H1 (cell line): ENCODE measurements around the gene AIDA. TPM values are rescaled to one million over a fixed set of nuclear protein-coding genes. Genes with fewer than 3 reads are reported as not detected.

ENCODE experiments used
- CTCF ChIA-PET: fragments of 300-600 bp; sonication (Branson Sonifier 250); formaldehyde crosslinking; loops from one replicate; lab custom pipeline; 2021; ENCODE audit not compliant: partially characterized antibody; lab: Charles Lee
- POLR2A ChIA-PET: fragments of 300-600 bp; sonication (Branson Sonifier 250); formaldehyde crosslinking; loops from one replicate; lab custom pipeline; 2021; ENCODE audit warnings: inconsistent platforms; ENCODE audit not compliant: partially characterized antibody; lab: Charles Lee
- DNase-seq, 2 experiments: peaks; one replicate each; pipeline versions ENCODE4 v3.0.0 to v3.0.0-alpha.2; 2010 to 2022; ENCODE audit warnings: low spot score in 2 of 2, low read depth in 1 of 2, mixed read lengths in 1 of 2
- FAIRE-seq: peaks from 2 replicates; lab custom pipeline; 2011; peaks lifted over from hg19 to GRCh38; lab: Jason Lieb, UNC
- H2AFZ ChIP-seq: 2 replicates; pipeline ENCODE4 v1.8.1; 2012; ENCODE audit warnings: low read length, inconsistent platforms
- H2AK5ac ChIP-seq: 2 replicates; pipeline ENCODE4 v1.6.1; 2013; ENCODE audit warnings: low read depth, low read length
- H2BK120ac ChIP-seq: replicated peaks from 2 replicates; pipeline ENCODE3; 2013; ENCODE audit warnings: low read depth, low read length, inconsistent platforms
- H2BK12ac ChIP-seq: 2 replicates; pipeline ENCODE4 v1.6.1; 2013; ENCODE audit warnings: low read depth, low read length
- H2BK15ac ChIP-seq: 2 replicates; pipeline ENCODE4 v1.6.1; 2013; ENCODE audit warnings: low read length
- H2BK20ac ChIP-seq: 2 replicates; pipeline ENCODE4 v1.6.1; 2013; ENCODE audit warnings: low read length
- H2BK5ac ChIP-seq: 2 replicates; pipeline ENCODE4 v1.6.1; 2013; ENCODE audit warnings: low read depth, low read length
- H3K14ac ChIP-seq: 2 replicates; pipeline ENCODE4 v1.6.1; 2013; ENCODE audit warnings: inconsistent platforms; ENCODE audit not compliant: insufficient read length
- H3K18ac ChIP-seq: 2 replicates; pipeline ENCODE4 v1.6.1; 2013; ENCODE audit warnings: low read length; ENCODE audit errors: extremely low read depth
- H3K23ac ChIP-seq: 2 replicates; pipeline ENCODE4 v1.6.1; 2013; ENCODE audit warnings: inconsistent platforms; ENCODE audit not compliant: insufficient read length
- H3K23me2 ChIP-seq: 2 replicates; pipeline ENCODE4 v1.6.1; 2013; ENCODE audit warnings: low read depth, low read length
- H3K27ac ChIP-seq: 2 replicates; pipeline ENCODE4 v1.6.1; 2011; ENCODE audit warnings: low read depth, low read length, inconsistent platforms
- H3K27me3 ChIP-seq, 4 experiments: replicated peaks in 1 of 4; 1 replicate in 1 of 4; 2 replicates in 3 of 4; pipeline versions ENCODE4 v1.6.1 to v1.8.1; 2011 to 2013; ENCODE audit warnings: low read length in 3 of 4, mild to moderate bottlenecking in 3 of 4, inconsistent platforms in 2 of 4, mixed read lengths in 2 of 4, moderate library complexity in 1 of 4; ENCODE audit not compliant: control insufficient read depth in 3 of 4, insufficient read depth in 3 of 4; ENCODE audit errors: extremely low read depth in 1 of 4
- H3K36me3 ChIP-seq, 4 experiments: 2 replicates each; pipeline versions ENCODE4 v1.6.1 to v1.8.1; 2011 to 2013; ENCODE audit warnings: mild to moderate bottlenecking in 4 of 4, low read length in 3 of 4, moderate library complexity in 2 of 4, control low read depth in 1 of 4, inconsistent platforms in 1 of 4; ENCODE audit not compliant: insufficient read depth in 4 of 4, control insufficient read depth in 2 of 4
- H3K4ac ChIP-seq: replicated peaks from 2 replicates; pipeline ENCODE3; 2013; ENCODE audit warnings: low read length, low read depth, mixed read lengths, inconsistent platforms; ENCODE audit not compliant: insufficient read length
- H3K4me1 ChIP-seq, 4 experiments: replicated peaks in 1 of 4; 1 replicate in 1 of 4; 2 replicates in 3 of 4; pipeline versions ENCODE4 v1.6.1 to v1.8.1; 2011 to 2013; ENCODE audit warnings: low read length in 3 of 4, inconsistent platforms in 2 of 4, mixed read lengths in 1 of 4; ENCODE audit not compliant: insufficient read depth in 4 of 4, control insufficient read depth in 3 of 4
- H3K4me2 ChIP-seq, 2 experiments: 2 replicates each; pipeline versions ENCODE4 v1.6.1 to v1.8.1; 2011 to 2013; ENCODE audit warnings: low read depth in 2 of 2, low read length in 2 of 2, control low read depth in 1 of 2, inconsistent platforms in 1 of 2, mild to moderate bottlenecking in 1 of 2; ENCODE audit not compliant: insufficient read depth in 1 of 2
- H3K4me3 ChIP-seq, 4 experiments: fragments of 200-600, 300-600 bp in 1 of 4; sonication (generic), shearing (Covaris generic), sonication (Bioruptor Twin) in 1 of 4; 2 replicates each; pipeline versions ENCODE4 v1.5.1 to v1.8.1; 2011 to 2016; ENCODE audit warnings: low read length in 4 of 4, low read depth in 3 of 4, control low read depth in 2 of 4, inconsistent platforms in 2 of 4, mild to moderate bottlenecking in 2 of 4, mixed read lengths in 1 of 4, moderate library complexity in 1 of 4; ENCODE audit not compliant: insufficient read depth in 2 of 4; ENCODE audit errors: extremely low read depth in 1 of 4
- H3K56ac ChIP-seq: replicated peaks from 2 replicates; pipeline ENCODE3; 2013; ENCODE audit warnings: low read depth, mild to moderate bottlenecking, mixed read lengths, low read length, inconsistent platforms; ENCODE audit not compliant: insufficient read length
- H3K79me1 ChIP-seq: 2 replicates; pipeline ENCODE4 v1.6.1; 2013; ENCODE audit warnings: low read depth, low read length, control low read depth
- H3K79me2 ChIP-seq, 2 experiments: 2 replicates each; pipeline versions ENCODE4 v1.6.1 to v1.8.1; 2012 to 2013; ENCODE audit warnings: low read length in 2 of 2, mild to moderate bottlenecking in 2 of 2, inconsistent platforms in 1 of 2; ENCODE audit not compliant: insufficient read depth in 2 of 2, control insufficient read depth in 1 of 2
- H3K9ac ChIP-seq, 4 experiments: replicated peaks in 1 of 4; 1 replicate in 1 of 4; 2 replicates in 3 of 4; pipeline versions ENCODE4 v1.6.1 to v1.8.1; 2011 to 2013; ENCODE audit warnings: low read depth in 3 of 4, low read length in 3 of 4, control low read depth in 2 of 4, mild to moderate bottlenecking in 2 of 4, moderate library complexity in 2 of 4, inconsistent platforms in 1 of 4; ENCODE audit errors: extremely low read depth in 1 of 4
- H3K9me3 ChIP-seq, 2 experiments: 2 replicates each; pipeline versions ENCODE4 v1.6.1 to v1.8.1; 2012 to 2013; ENCODE audit warnings: mild to moderate bottlenecking in 2 of 2, moderate library complexity in 2 of 2, control low read depth in 1 of 2, inconsistent platforms in 1 of 2, low read depth in 1 of 2, low read length in 1 of 2, mixed read lengths in 1 of 2; ENCODE audit not compliant: insufficient read depth in 2 of 2
- H4K20me1 ChIP-seq, 2 experiments: replicated peaks in 1 of 2; 2 replicates each; pipeline versions ENCODE3 to v1.8.1; 2011 to 2013; ENCODE audit warnings: inconsistent platforms in 2 of 2, low read length in 2 of 2, mild to moderate bottlenecking in 1 of 2; ENCODE audit not compliant: insufficient read depth in 2 of 2, control insufficient read depth in 1 of 2
- H4K5ac ChIP-seq: 2 replicates; pipeline ENCODE4 v1.6.1; 2013; ENCODE audit warnings: low read length, low read depth, mixed read lengths, inconsistent platforms; ENCODE audit not compliant: insufficient read length
- H4K8ac ChIP-seq: 2 replicates; pipeline ENCODE4 v1.8.0; 2013; ENCODE audit warnings: mild to moderate bottlenecking, moderate library complexity, low read length, inconsistent platforms; ENCODE audit not compliant: insufficient read depth; ENCODE audit errors: extremely low read depth
- H4K91ac ChIP-seq: replicated peaks from 2 replicates; pipeline ENCODE3; 2013; ENCODE audit warnings: low read length, mixed read lengths, inconsistent platforms; ENCODE audit not compliant: insufficient read length
- CTCF ChIP-seq, 3 experiments: IDR thresholded peaks; 1 replicate in 2 of 3; 2 replicates in 1 of 3; pipeline versions ENCODE4 v1.5.1 to v1.6.1; 2011; ENCODE audit warnings: low read length in 3 of 3, mild to moderate bottlenecking in 3 of 3, inconsistent platforms in 2 of 3, low read depth in 1 of 3, moderate library complexity in 1 of 3; ENCODE audit not compliant: insufficient read depth in 1 of 3; ENCODE audit errors: control extremely low read depth in 1 of 3
- WGBS, 2 experiments: shearing (Covaris generic) in 1 of 2; methylation state at CpG; one replicate each; pipeline versions ENCODE4 v1.1.6 to v1.1.7; 2013 to 2015; ENCODE audit warnings: low lambda C conversion rate in 2 of 2, mixed read lengths in 2 of 2, inconsistent platforms in 1 of 2, low coverage in 1 of 2, missing lambda C conversion rate in 1 of 2; ENCODE audit not compliant: insufficient replicate concordance in 2 of 2, insufficient coverage in 1 of 2, insufficient read length in 1 of 2; ENCODE audit errors: extremely low coverage in 1 of 2, missing lambda C conversion rate in 1 of 2; 5-methylcytosine and 5-hydroxymethylcytosine counted together
- polyA plus RNA-seq, 7 experiments: library from polyadenylated mRNA; depleted of rRNA in 3 of 7; stranded (reverse) in 5 of 7; unstranded in 2 of 7; fragments of >200 nt in 5 of 7; fragments of 200-250 nt in 2 of 7; gene quantifications; 1 replicate in 5 of 7; 2 replicates in 1 of 7; 4 replicates in 1 of 7; pipeline versions ENCODE4 v1.2.1 to v1.2.3, GENCODE V29; 2011 to 2013; ENCODE audit warnings: missing spikeins in 2 of 7, mixed read lengths in 2 of 7
- total RNA-seq: library from RNA; stranded (reverse); fragmentation: NEBNext Ultra II Directional; extraction: Animal tissue kit (Norgen Biotek cat#: 25700); gene quantifications from 2 replicates; pipeline ENCODE4 v1.2.1, GENCODE V29; 2021
- TF ChIP-seq, protein P1 (sequence below): IDR thresholded peaks from 2 replicates; pipeline ENCODE4 v1.6.1; 2012; ENCODE audit warnings: inconsistent platforms

AIDA gene
- total and polyA plus RNA-seq, 2 of the 8 experiments (the other 6 are each of a cell fraction or from before 2014, with no cell fraction given) = 52.5 to 103 TPM

DNA sequence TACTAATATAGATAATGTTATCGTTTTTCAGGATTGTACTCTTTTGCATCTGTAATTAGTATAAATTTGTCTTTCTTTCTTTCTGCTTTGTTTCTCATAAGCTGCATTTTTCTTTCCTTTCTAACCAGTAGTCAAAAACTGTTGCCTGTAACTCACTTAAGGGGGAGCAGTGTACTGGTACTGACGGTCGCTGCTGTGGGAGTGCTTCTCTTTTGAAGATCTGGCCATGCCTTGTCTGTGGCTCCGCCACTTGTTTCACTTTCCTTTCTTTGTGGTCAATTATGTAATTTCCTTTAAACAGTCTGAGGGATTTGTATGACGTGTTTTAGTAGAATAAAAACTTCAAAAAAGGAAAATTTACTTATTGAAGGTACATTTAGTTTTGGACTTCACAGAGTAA lies 57.4 kb downstream of the AIDA start:
- no peak for FAIRE-seq

More for the DNA sequence above, 57.4 kb downstream of the AIDA start:
- TF ChIP-seq, protein P1, sequence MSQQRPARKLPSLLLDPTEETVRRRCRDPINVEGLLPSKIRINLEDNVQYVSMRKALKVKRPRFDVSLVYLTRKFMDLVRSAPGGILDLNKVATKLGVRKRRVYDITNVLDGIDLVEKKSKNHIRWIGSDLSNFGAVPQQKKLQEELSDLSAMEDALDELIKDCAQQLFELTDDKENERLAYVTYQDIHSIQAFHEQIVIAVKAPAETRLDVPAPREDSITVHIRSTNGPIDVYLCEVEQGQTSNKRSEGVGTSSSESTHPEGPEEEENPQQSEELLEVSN = no peak
- no peak for TF ChIP-seq CTCF (IDR thresholded peaks at IDR 0.05; ENCODE audit: control extremely low read depth in 1 of 3, insufficient read depth in 1 of 3, low read depth in 1 of 3, low read length in 3 of 3)
- no peak overlapping the region for H2BK20ac ChIP-seq
- H4K5ac ChIP-seq = no peak overlapping the region
- H3K27me3 ChIP-seq = no peaks in the 10 kb centered on the region
- H4K20me1 ChIP-seq = no peaks in the 10 kb centered on the region
- H3K56ac ChIP-seq = no peak overlapping the region
- H3K14ac ChIP-seq = no peak overlapping the region
- CTCF ChIA-PET = interaction anchor here (1.1 kb wide), 1 partner anchor 16 kb away, joined by 4 read pairs; no protein-coding TSS in a partner anchor
- H4K8ac ChIP-seq = no peak overlapping the region
- H4K91ac ChIP-seq = no peak overlapping the region
- H3K18ac ChIP-seq = no peak overlapping the region
- H3K79me1 ChIP-seq = no peaks in the 10 kb centered on the region
- H3K4me3 ChIP-seq = no peak overlapping the region
- H2BK12ac ChIP-seq = no peak overlapping the region
- peaks cover 11 to 88% (median 61%) of the 10 kb centered on the region in 4 experiments for H3K36me3 ChIP-seq
- no peak overlapping the region for H3K4me2 ChIP-seq
- no peak overlapping the region for H2BK15ac ChIP-seq
- H3K23me2 ChIP-seq = no peaks in the 10 kb centered on the region; the same call in 1 of the 2 replicates
- POLR2A ChIA-PET = interaction anchor here (1.0 kb wide), 1 partner anchor 11 kb away, joined by 3 read pairs; no protein-coding TSS in a partner anchor
- no peak overlapping the region for H3K27ac ChIP-seq
- DNase-seq = no peak
- H3K9ac ChIP-seq = no peak overlapping the region
- no peaks in the 10 kb centered on the region for H3K9me3 ChIP-seq
- no peak overlapping the region for H2BK5ac ChIP-seq
- no peak overlapping the region for H3K23ac ChIP-seq
- H2AK5ac ChIP-seq = no peak overlapping the region
- H3K4ac ChIP-seq = no peak overlapping the region
- no peaks in the 10 kb centered on the region for H3K4me1 ChIP-seq
- H3K79me2 ChIP-seq = no peaks in the 10 kb centered on the region
- no peak overlapping the region for H2BK120ac ChIP-seq
- 89% methylated on average over 5 of the region's 5 CpGs; no CpG with 5 or more reads in 1 of the 2 experiments for WGBS, 2 experiments
- no peak overlapping the region for H2AFZ ChIP-seq
